ENCODE measurements around the gene PTPN21.

PTPN21 gene

GRCh38 chr14:88505621-88506020 lies 49.2 kb downstream of the PTPN21 start:
- TF ChIP-seq CTCF (conservative IDR thresholded peaks at IDR 0.05; ENCODE audit: low read depth, low read length): no peak
- Histone ChIP-seq H3K79me2 (ENCODE audit: insufficient read depth, low read depth) (no peaks in the 10 kb centered on the region), H2AFZ (ENCODE audit: low read depth) (no peak overlapping the region), H3K4me1 (ENCODE audit: low read depth, poor library complexity, severe bottlenecking) (no peaks in the 10 kb centered on the region), H3K27ac (no peak overlapping the region), H4K20me1 (ENCODE audit: insufficient read depth) (no peaks in the 10 kb centered on the region), H3K9ac (no peak overlapping the region), H3K4me3 (IDR thresholded peaks at IDR 0.05; ENCODE audit: insufficient read depth, low read depth, low read length) (no peak overlapping the region), H3K27me3 (ENCODE audit: insufficient read depth, low read depth) (no peaks in the 10 kb centered on the region), H3K36me3 (ENCODE audit: insufficient read depth) (no peaks in the 10 kb centered on the region), H3K4me2 (no peak overlapping the region)

- Histone ChIP-seq H3K4me3 (IDR thresholded peaks at IDR 0.05; ENCODE audit: insufficient read depth, low read depth, low read length) (no peak overlapping the region), H3K36me3 (ENCODE audit: insufficient read depth) (no peaks in the 10 kb centered on the region), H3K27ac (no peak overlapping the region), H3K4me1 (ENCODE audit: low read depth, poor library complexity, severe bottlenecking) (no peaks in the 10 kb centered on the region), H4K20me1 (ENCODE audit: insufficient read depth) (no peaks in the 10 kb centered on the region), H3K9ac (no peak overlapping the region), H3K27me3 (ENCODE audit: insufficient read depth, low read depth) (no peaks in the 10 kb centered on the region), H3K4me2 (no peak overlapping the region), H3K79me2 (ENCODE audit: insufficient read depth, low read depth) (no peaks in the 10 kb centered on the region), H2AFZ (ENCODE audit: low read depth) (no peak overlapping the region)
- TF ChIP-seq CTCF (conservative IDR thresholded peaks at IDR 0.05; ENCODE audit: low read depth, low read length): no peak
Observed at GRCh38 chr14:88504602-88505001, 50.2 kb downstream of the PTPN21 start.

- Histone ChIP-seq H3K4me3 (IDR thresholded peaks at IDR 0.05; ENCODE audit: insufficient read depth, low read depth, low read length) (no peak overlapping the region), H3K79me2 (ENCODE audit: insufficient read depth, low read depth) (no peaks in the 10 kb centered on the region), H3K27me3 (ENCODE audit: insufficient read depth, low read depth) (no peaks in the 10 kb centered on the region), H3K36me3 (ENCODE audit: insufficient read depth) (no peaks in the 10 kb centered on the region), H3K27ac (no peak overlapping the region), H3K9ac (no peak overlapping the region), H4K20me1 (ENCODE audit: insufficient read depth) (no peaks in the 10 kb centered on the region), H3K4me1 (ENCODE audit: low read depth, poor library complexity, severe bottlenecking) (no peaks in the 10 kb centered on the region), H2AFZ (ENCODE audit: low read depth) (no peak overlapping the region), H3K4me2 (no peak overlapping the region)
- no peak for TF ChIP-seq CTCF (conservative IDR thresholded peaks at IDR 0.05; ENCODE audit: low read depth, low read length)
Observed at GRCh38 chr14:88503754-88504406, 50.9 kb downstream of the PTPN21 start.

GRCh38 chr14:88502740-88503139 lies 52.1 kb downstream of the PTPN21 start:
- no peak for TF ChIP-seq CTCF (conservative IDR thresholded peaks at IDR 0.05; ENCODE audit: low read depth, low read length)
- no peak overlapping the region for H3K9ac ChIP-seq

More at GRCh38 chr14:88502740-88503139, 52.1 kb downstream of the PTPN21 start:
- no peak overlapping the region for H3K4me3 ChIP-seq (IDR thresholded peaks at IDR 0.05; ENCODE audit: insufficient read depth, low read depth, low read length)
- H3K27me3 ChIP-seq (ENCODE audit: insufficient read depth, low read depth): no peaks in the 10 kb centered on the region
- no peaks in the 10 kb centered on the region for H3K36me3 ChIP-seq (ENCODE audit: insufficient read depth)
- H3K27ac ChIP-seq: no peak overlapping the region
- H2AFZ ChIP-seq (ENCODE audit: low read depth): no peak overlapping the region
- H3K79me2 ChIP-seq (ENCODE audit: insufficient read depth, low read depth): no peaks in the 10 kb centered on the region
- H3K4me1 ChIP-seq (ENCODE audit: low read depth, poor library complexity, severe bottlenecking): no peaks in the 10 kb centered on the region
- no peak overlapping the region for H3K4me2 ChIP-seq
- no peaks in the 10 kb centered on the region for H4K20me1 ChIP-seq (ENCODE audit: insufficient read depth)
